ENCODE results near the gene BRD3OS.
"Not testable (repeated sequence)": the region's sequence is repeated elsewhere in the genome, so short reads cannot be mapped to it uniquely, and the experiment has no call there.

BRD3OS gene

DNA sequence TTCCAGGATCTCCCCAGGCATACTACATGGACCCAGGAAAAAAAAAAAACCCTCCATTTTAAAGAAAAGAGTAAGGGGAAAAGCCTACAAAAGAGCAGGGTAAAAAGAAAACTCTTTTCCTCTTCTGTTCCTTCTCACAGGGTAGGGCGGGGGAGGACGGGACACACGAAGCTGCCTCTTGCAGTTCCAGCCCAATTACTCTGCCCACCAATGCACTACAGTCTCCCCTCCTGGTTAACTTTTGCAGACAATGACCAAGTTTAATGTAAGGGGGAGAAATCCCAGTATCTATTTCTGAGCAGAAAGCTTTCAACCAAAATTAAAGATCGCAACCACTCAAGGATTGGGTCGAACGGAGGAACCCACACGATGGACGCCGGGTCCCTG lies 41.2 kb downstream of the BRD3OS start:
- DNase-seq: no peak

DNA sequence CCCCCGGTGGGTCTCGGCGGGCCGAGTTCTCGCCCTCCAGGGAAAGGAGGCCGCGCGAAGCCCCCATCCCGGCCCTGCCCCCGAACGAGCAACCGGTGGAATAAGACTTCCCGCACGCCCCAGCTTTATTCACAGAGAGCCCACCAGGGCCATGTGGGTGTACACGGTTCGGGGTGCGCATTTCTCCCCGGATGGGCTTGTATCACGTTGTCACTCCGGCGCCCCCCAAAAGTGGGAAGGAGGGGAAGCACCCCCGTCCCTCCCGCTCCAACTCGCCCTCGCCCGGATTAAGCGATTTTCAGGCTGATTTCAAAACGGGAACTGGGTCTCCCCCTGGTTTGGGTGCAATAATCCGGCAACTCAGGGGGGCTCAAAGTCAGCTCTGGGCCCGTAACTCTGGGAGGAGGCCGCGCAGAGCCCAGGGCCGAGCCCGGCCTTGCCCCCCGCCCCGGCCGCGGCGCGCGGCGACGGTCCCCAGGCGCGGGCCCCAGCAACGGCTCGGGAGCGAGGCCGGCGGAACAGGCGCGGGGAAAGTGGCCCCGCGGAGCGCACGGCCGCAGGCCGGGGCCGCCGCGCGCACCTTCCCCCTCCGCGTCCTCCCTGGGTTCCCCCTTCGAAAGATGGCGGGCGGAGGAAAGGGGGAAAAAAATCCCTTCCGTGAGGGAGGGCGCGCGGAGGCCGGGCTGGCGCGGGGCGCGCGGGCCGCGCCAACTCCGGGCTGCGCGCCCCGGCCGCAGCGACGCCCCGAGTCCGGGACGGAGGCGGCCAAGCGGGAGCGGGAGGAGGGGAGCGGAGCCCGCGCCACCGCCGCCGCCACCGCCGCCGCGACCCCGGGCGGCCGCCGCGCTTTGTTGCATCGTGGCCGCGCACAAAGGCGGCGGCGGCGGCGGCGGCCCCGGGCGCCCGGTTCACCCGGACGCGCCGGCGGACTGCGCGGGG lies 41.9 kb downstream of the BRD3OS start:
- DNase-seq: peak; percentile 28 to 39

DNA sequence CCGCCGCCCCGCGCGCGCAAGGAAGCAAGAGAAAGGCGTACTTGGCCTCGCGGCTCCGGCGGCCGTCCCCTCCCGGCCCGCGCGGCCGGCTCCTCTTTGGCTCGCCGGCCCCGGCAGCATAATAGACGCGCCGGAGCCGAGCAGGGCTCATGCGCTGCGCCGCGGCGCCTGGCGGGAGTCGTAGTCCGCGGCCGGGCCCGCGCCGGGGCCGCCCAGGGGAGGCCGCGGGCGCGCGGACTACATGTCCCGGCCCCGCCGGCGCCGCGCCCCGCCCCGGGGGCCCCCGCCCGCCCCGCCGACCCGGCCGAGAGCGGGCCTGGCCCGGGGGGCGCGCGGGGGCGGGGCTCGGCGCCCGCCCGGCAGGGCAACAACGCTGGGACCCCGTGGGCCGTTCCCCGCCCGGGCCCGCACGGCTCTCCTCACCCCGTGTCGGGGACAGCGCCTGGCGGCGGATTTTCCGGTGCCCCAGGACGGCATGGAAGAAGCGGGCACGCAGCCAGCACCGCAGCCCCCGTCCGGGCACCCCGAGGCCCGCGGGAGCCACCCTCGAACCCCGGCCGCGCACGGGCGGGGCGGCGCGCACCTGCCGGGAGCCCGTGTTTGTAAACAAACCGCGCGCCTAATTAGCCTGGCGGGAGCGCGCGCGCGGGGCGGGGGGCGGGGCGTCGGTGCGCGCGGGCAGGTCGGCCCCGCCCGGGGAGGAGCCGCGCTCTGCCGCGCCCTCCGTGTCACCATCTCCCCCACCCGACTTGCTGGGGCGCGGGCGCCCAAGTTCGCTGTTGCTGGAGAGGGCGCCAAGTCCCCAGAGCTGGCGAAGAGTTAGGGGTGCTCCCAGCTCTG lies 42.8 kb downstream of the BRD3OS start, which contains the start of gene BRD3:
BRD3 (minus strand) TSS at position 123 of the 840 bp plus-strand sequence. CDS start 14,549 bp downstream, outside the sequence.
- DNase-seq: peak; percentile 74 to 78

DNA sequence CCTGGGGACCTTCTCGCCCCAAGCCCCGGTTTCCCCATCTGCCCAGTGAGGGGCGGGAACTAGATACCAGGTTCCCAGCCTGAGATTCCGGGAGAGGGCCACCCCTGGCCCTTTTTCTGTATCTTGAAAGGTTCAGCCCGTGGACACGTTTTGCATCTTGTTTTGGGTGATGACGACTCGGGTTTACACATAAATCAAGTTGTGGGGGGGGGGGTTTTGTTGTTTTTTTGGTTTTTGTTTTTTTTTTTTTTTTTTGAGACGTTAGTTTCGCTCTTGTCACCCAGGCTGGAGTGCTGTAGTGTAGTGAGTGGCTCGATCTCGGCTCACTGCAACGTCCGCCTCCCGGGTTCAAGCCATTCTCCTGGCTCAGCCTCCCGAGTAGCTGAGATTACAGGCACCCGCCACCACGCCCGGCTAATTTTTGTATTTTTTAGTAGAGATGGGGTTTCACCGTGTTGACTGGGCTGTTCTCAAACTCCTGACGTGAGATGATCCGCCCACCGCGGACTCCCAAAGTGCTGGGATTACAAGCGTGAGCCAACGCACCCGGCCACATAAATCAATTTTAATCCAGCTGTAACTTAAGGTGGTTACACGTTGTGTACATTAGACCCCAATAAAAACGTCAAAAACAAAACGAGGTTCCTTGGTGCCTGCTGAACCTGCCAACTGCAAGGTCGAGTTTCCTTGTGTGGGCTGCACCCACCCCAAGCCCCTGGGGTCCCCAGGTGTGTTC lies 43.6 kb downstream of the BRD3OS start:
- DNase-seq: no peak

DNA sequence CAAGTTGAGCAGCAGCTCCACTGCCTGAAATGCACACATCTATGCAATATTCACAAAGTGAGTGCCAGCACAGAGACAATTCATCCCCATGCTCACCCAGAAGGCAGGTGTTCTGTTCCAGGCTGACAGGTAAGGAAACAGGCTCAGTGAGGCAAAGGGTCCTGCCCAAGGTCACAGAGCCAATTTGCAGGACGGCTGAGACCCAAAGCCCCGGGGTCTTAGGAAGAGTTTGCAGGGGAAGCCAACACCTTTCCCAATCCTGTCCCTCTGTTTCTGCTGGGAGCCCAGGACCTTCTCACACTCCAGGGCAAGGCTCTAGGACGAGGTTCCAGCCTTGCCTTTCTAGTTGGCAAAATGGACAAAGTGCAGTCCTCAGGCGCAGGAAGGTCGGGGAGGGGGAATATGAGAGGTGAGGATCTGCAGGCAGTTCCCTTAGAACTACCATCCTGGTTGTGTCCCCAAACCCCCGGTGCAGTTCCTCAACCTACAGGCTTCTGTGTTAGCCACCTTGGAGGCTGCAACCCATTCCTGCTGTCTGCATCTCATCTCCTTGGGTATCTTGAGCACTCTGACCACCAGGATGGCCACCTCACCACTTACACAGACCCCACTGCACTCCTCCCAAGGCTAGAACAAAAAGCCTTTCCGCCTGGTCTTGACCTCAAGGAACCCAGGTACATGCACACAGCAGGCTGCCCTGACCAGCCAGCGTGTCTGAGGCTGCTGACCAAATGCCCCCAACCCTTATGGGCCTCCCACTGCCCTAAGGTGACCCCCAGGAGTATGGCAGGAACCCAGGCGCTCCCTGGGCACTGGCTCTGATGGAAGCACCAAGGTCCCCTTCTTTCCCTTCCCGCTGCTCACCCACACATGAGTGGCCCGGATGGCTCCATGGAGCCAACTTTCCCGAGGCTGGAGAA lies 44.5 kb downstream of the BRD3OS start:
- no peak for DNase-seq

DNA sequence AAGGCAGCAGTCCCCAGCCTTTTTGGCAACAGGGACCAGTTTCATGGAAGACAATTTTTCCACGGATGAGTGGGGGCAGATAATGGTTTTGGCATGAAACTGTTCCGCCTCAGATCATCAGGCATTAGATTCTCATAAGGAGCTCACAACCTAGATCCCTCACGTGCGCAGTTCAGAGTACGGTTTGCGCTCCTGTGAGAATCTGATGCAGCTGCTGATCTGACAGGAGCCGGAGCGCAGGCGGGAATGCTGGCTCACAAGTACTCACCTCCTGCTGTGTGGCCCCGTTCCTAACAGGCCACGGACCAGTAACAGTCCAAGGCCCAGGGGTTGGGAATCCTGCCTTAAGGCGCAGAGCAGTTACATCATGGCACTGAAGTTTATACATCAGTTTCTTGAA lies 45.9 kb downstream of the BRD3OS start:
- DNase-seq: no peak

DNA sequence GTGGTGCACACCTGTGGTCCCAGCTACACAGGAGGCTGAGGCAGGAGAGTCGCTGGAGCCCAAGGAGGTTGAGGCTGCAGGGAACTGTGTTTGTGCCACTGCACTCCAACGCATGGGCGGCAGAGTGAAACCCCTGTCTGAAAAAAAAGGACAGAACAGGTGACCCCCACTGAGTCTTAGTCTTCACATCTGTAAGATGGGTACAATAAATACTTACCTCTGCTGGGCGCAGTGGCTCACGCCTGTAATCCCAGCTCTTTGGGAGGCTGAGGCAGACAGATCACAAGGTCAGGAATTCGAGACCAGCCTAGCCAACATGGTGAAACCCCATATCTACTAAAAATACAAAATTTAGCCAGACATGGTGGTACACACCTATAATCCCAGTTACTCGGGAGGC lies 47.4 kb downstream of the BRD3OS start:
- DNase-seq: not testable (repeated sequence)

DNA sequence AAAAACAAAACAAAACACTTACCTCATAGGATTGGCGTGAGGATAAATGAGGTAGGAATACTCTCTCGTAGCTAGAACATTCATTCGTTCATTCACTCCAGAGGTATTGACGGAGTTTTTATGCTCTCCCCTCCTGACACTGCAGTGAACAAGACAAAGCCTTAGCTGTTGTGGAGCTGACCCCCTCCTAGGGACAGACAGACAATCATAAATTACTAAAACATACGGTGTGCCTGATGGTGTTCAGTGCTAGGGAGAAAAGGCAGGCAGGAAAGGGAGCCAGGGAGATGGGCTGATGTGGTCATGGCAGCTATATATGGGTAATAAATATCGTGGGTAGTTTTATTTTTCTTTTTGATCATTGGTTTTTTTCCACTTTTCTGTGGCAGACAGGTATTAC lies 48.2 kb downstream of the BRD3OS start:
- no peak for DNase-seq

DNA sequence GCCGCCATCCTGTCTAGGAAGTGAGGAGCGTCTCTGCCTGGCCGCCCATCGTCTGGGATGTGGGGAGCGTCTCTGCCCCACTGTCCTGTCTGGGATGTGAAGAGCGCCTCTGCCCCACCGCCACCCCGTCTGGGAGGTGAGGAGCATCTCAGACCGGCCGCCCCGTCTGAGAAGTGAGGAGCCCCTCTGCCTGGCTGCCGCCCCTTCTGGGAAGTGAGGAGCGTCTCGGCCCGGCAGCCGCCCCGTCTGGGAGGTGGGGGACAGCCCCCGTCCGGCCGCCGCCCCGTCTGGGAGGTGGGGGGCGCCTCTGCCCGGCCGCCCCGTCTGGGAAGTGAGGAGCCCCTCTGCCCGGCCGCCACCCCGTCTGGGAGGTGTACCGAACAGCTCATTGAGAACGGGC lies 50.4 kb downstream of the BRD3OS start:
- not testable (repeated sequence) for DNase-seq

DNA sequence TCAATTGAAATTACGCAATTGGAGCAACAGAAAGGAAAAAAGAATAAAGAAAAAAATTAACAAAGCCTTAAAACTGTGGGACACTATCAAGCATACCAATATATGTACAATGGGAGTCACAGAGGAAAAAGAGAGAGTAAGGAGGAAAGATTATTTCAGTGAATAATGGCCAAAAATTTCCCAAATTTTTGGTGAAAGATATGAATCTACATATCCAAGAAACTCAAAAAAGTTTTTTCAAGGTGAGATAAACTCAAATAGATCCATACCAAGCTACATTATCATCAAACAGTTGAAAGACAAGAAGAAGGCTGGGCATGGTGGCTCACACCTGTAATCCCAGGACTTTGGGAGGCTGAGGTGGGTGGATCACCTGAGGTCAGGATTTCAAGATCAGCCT lies 51.4 kb downstream of the BRD3OS start:
- DNase-seq: no peak
